HG03095 (cell line): ENCODE results near the gene EBP.

ENCODE experiments used
- ATAC-seq: cut with Tn5 transposase; IDR thresholded peaks from one replicate; pipeline ENCODE4 v1.9.1; 2021; ENCODE audit warnings: moderate library complexity; ENCODE audit not compliant: unreplicated experiment

Gene EBP

DNA sequence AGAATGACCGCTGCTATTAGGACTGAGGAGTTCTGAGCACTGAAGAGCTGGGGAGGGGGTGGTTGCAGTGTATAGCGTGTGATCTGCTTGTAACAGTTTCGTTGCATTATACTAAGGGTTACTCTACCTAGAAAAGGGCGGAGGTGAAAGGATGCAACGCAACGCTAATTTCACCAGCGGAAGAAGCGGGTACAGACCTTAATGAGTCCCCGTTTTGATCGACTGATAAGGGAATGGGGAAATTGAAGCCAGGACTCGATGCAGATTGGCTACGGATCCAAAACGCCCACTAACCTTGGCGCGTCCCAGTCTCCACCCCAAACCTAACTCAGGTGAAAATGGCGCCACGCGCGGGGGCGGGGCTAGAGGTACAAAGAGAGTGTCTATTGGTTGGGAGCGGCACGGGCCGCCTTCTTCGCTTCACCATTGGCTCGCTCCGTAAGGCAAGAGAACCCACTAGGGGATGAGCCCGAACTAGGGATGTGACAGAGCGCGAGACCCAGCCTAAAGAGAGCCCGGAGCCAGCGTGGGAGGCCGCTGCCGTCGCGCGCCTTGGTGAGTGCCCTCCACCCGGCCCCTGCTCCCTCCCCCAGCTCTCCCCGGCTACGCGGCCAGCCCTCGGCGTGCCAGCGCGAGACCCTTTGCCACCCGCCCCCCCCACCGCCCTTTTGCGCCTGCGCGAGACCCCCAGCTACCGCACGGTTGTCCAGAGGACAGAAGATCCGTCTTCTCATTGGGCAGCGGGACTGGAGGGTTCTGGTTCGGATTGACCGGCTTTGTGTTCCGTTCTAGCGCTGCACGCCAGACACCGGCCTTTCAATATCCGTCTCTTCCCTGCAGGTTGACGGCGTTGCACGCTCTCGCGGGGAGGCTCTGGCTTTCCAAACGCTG, at the start of gene EBP:
Gene EBP, plus strand, starts transcription at position 456 of the 891 bp plus-strand sequence. CDS start 1,964 bp downstream, outside the sequence.
- ATAC-seq: peak; percentile 88

DNA sequence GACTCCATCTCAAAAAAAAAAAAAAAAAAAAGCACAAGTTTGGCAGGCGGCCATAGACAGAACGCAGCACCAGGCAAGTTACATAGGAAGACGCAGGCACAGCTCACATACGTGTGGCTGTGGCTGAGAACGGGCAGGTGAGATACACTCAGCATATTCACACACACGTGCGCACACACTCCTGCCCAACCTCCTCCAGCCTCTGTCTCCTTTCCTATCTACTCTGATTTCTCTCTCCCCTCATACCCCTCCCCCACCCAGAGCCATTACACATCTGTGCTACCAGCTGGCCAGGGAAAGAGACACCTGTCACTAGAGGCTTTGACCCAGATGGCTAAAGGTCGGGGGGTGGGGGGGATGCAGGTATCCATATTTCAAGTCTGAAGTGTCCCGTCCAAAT, 49.4 kb upstream of the EBP start:
- no peak for ATAC-seq

DNA sequence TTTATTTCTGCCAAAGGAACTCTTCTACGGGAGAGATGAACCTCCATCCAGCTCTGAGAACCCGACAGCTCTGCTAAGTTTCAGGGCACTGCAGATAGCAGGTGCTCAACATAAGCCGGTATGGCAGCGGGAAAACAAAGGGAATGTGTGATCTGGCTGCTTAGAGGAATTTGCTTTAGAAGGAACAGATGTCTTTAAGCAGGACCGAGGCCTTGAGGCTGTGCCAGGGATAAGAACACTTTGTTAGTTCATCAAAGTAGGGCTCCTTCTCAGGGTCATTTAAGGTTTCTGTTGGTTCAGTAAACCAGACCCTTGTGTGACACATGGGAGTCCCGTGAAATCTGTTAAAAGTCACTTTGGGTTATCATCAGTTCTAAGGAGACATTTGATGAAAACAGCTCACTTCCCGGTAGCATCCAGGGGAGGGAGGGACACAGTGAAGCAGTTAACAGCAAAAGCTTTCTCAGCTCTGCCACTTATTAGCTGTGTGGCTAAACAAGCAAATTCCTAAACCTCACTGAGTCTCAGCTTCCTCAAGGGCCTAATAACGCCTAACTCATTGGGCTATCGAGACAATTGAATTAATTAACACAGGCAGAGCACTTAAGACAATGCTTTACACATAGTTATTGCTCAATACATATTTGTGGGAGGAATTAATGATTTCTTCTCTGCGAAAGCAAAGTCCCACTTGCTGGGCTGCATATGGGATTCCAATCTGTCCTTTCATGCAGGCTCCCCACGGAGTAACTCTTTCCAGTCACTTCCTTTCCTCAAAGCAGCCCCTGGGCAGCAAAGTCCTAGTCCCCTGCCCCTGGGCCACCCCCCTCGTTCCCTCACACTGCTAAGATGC, 48.5 kb upstream of the EBP start:
- no peak for ATAC-seq

DNA sequence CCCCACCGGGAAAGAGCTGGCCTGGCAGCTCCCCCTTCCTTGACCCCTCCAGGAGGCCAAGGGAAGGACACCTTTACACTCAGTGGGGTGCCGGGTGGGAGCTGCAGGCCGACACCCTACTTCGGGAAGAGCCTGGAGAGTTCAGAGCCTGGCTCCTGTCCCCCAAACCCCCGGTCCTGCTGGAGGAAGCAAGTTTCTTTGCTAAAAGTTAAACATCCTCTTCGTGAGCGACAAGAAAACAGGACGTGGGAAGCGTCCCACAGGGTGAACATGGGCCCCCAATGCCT, 48.0 kb upstream of the EBP start:
- no peak for ATAC-seq

DNA sequence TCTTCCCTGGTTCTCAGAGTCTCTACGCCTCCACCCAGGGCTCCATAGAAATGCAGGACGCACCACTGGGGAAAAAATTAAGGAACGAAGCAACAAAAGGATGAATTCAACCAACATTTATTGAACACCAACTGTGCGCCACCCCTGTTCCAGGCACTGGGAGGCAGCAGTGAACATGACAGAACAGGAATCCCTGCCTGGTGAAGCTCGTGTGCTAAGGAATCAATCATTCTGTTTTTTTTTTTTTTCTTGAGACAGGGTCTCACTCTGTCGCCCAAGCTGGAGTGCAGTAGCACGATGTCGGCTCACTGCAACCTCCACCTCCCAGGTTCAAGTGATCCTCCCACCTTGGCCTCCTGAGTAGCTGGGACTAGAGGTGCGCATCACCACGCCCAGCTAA, 47.5 kb upstream of the EBP start:
- no peak for ATAC-seq

DNA sequence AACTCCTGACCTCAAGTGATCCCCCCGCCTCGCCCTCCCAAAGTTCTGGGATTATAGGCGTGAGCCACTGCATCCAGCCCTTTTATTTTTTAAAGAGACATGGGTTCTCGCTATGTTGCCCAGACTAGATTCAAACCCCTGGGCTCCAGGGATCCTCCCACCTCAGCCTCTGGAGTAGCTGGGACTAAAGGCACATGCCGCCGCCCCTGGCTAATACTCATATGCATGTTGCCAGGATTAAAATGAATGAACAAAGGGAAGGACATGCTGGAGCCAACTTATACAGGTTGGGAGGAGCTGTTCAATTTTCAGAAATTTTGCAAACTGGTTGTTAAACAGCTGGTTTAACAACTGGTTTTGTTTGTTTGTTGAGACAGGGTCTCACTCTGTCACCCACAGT, 47.0 kb upstream of the EBP start:
- no peak for ATAC-seq

DNA sequence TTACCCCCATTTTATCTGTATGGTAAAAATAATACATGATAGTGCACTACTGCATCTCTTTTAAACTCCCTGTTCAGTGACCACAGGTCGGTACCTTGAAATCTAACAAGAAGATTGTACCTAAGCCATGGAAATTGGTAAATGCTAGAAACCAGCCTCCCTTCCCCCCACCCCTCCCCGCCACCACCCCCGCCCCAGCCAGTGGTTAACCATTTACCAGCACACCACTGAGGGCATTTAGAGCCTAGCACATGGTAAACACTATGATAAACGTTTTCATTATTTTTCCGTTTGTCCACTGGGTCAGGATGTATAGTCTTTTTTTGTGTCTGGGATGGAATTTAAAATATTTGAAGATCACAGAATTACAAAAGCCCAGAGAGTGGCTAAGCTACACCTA, 46.3 kb upstream of the EBP start:
- no peak for ATAC-seq

DNA sequence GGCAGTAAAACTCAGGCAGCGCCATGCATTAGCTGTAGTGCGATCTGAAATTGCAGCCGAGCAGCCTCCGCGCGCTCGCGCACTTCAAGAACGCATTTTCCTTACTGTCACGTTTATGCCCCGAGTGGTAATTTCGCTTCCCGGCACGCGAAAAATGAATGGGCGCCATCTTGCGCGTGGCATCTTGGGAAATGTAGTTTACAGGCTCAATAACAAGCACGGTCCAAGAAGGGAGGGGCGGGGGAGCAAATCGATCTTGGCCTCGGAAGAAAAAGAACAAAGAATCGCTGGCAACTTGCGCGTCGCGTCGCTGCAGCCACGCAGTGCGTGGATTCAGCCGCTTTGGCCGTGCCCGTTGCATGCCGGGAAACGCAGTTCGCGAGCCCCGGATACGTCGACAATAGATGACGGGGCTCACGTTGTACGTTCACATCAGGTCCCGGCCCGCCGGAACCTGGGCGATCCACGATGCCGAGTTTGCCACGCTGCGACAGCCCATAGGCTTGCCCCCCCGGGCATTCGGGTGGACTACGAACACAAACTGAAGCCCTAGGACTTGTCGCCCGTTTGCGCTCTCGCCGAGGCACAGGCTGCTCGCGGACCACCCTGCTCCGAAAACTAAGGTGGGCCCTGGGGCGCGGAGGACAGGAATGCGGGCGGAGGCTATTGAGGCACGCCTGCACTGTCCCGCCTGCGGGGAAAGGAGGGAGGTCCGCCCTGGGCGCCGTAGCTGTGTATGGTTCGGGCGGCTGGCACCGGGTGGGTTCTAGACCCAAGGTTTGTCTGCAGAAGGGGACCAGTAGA, 45.6 kb upstream of the EBP start, which contains the start of gene FTSJ1:
Gene FTSJ1, plus strand, starts transcription at position 426 of the 804 bp plus-strand sequence. CDS start 1,849 bp downstream, outside the sequence.
- ATAC-seq: peak; percentile 79

DNA sequence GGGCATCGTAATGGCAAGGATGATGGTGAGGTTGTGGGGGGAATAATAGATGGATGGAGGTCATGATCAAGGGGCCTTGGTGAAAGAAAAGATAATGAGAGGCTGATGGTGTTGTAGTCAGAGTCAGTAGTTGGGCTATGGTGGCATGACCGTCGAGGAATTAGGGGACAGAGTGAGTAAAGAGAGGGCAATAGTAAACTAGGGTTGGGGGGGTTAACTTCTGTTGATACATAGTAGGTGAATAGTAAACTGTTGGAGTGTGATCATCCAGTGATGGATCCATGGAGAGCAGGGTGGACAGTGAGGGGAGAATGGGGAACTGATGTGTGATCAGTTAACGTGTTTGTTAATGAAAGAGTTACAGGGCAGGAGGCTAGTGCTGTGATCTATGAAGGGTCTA, 44.7 kb upstream of the EBP start:
- no peak for ATAC-seq

DNA sequence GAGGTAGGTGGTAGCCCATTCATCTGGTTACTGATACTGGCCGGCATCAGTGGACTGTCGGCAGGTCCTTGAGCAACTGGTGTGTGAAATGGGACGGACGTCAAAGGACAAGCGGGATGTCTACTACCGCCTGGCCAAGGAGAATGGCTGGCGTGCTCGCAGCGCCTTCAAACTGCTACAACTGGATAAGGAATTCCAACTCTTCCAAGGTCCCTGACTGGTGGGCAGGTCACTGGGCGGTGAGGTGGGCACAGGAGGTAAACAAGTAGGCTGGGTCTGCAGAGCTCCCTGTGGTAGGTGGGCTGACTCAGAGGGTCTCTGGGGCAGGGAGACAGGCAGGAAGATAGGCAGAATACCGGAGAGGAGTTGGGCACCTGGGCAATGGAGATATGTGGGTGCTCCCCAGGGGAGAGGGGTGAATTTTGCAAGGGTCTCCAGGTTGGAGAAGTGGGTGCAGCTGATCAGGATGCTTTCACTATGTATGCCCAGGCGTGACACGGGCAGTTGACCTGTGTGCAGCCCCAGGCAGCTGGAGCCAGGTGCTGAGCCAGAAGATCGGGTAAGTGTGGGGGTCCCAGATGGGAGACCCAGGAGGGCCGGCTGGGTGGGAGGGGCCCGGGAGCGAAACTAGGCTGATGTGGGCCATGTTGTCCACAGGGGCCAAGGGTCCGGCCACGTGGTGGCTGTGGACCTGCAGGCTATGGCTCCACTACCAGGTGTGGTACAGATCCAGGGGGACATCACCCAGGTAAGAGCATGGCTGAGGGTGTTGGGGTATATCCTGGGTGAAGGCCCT, 43.5 kb upstream of the EBP start:
- ATAC-seq: no peak

DNA sequence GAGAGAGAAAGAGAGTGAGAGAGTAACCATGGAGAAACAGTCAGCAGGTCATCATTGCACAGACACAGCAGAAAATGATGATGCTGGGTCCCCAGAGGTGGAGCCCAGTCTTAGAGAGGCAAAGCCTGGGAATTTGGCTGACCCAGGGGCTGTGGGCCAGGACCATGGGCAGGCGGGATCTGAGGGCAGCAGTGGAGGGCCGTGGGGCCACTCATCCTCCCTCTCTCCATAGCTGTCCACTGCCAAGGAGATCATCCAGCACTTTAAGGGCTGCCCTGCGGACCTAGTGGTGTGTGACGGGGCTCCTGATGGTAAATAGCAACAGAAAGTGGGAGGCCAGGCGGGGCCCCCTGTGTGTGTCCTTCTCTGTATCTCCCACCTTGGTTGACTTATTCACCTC, 42.8 kb upstream of the EBP start:
- no peak for ATAC-seq

DNA sequence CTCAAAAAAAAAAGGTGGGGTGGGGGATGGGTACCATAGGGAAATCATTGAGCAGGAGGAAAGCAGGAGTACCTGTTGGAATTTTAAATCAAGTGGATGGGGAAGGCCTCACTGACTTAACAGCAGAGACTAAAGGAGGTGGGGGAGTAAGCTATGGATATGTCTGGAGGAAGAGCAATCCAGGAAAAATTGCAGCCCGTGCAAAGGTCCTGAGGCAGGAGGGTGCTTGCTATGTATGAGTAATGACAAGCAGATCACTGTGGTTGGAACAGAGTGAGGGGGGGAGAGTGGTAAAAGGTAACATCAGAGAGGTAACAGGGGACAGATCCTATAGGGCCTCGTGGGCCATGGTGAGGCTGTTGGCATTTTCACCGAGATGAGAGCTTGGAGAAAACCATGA, 41.5 kb upstream of the EBP start:
- ATAC-seq: no peak

DNA sequence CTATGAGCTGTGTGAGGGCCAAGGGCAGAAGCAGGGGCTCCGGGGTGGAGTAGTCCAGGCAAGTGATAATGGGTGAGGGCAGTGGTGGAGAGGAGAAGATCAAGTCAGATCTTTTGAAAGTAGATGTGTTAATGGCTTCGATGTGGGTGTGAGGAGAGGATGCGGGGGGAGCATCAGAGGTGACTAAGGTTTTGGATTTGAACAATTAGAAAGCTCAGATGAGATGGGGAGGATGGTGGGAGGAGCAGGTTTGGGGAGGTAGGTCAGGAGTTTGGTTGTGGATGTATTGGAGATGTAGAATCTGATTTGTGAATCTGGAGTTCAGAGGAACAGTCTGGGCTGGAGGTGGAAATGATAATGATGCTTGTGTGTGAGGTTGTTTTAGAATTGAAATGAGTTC, 41.0 kb upstream of the EBP start:
- no peak for ATAC-seq

DNA sequence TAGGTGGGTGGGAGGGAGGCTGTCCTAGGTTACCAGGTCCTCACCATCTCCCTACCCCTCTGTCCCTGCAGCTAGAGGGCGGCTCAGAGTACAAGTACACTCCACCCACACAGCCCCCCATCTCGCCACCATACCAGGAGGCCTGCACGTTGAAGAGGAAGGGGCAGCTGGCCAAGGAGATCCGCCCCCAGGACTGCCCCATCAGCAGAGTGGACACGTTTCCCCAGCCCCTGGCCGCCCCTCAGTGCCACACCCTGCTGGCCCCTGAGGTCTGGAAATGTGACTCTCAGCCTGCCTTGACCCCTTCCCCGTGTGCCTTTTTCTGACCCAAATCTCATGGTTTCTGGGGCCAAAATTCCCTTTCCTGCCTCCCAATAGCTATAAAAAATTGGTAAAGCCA, 39.1 kb upstream of the EBP start:
- no peak for ATAC-seq

DNA sequence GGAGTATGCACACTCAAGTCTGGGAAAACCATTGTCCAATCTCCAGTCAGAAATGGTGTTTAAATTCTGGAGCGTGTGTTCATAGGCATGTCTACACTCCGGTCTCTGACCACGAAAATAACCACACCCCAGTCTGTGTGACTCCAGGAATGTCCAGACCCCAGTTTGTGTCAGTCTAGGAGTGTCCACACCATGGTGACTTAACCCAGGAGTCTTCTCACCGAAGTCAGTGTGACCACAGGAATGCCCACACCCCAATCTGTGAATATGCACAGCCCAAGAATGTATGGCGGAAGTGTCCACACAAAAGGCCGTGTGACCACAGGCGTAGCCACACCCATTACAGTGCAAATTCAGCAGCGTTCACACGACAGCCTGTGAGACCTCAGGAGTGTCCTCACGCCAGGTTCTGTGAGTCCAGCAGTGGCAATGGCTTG, 34.2 kb upstream of the EBP start:
- no peak for ATAC-seq

DNA sequence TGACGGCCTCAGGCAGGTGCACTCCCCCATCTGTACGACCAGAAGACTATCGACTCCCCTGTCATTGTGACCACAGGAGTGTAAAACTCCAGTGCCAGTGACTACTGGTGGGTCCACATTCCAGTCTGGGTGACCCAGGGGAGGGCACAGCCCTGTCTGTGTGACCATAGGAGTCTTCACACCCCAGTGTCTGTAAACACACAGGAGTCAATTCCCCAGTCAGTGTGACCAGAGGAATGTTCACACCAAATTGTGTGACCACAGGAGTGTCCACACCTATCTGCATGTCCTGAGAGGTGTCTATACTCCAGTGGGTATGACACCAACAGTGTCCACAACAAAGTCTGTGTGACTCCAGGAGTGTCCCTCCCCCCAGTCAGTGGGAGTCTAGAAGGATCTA, 33.6 kb upstream of the EBP start:
- no peak for ATAC-seq

DNA sequence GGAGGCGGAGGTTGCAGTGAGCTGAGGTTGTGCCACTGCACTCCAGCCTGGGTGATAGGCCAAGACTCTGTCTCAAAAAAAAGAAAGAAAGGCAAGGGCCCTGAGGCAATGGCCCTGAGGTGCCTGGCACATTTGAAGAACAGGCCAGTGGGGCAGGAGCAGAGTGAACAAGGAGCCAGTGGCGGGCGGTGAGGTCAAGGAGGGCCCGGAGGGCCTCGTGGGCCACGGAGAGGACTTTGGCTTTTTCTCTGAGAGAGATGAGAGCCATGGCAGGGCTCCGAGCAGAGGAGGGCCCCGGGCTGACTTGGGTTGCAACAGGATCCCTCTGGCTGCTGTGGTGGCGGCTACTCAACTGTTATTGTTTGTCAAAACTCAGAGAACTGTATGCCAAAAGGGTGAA, 32.3 kb upstream of the EBP start:
- no peak for ATAC-seq

DNA sequence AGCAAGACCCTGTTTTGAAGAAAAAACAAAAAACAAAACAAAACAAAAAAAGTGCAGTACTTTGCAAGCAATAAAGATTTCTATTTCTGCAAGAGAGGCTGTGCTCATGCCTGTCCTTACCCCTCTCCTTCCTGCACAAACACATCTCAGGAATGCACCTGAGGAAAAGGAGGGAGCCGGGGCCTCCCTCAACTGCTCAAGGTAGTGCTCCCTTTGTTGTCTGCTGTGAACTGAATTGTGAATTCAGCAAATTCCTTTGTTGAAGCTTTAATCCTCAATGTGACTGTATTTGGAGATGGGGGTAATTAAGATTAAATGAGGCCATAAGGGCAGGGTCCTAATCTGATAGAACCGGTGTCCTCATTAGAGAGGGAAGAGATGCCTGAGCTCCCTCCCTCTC, 31.7 kb upstream of the EBP start:
- ATAC-seq: no peak

DNA sequence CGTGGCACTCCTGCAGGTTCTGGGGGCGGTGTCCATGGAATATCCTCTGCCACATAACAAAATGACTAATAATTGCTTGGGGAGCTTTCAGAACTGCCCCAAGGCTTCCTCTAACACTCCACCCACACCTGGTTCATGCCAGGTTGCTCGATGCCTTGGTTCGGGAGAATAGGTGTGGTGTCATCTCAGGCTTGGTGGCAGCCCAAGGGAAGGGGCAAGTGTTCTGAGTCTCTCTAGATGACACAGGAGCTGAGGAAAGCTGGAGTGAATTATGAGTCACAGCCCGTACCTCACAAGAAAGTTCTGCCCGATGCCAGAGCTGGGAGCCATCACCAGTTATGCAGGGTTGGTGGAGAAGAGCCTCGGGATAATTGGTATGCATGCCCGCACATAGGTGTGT, 30.9 kb upstream of the EBP start:
- no peak for ATAC-seq

DNA sequence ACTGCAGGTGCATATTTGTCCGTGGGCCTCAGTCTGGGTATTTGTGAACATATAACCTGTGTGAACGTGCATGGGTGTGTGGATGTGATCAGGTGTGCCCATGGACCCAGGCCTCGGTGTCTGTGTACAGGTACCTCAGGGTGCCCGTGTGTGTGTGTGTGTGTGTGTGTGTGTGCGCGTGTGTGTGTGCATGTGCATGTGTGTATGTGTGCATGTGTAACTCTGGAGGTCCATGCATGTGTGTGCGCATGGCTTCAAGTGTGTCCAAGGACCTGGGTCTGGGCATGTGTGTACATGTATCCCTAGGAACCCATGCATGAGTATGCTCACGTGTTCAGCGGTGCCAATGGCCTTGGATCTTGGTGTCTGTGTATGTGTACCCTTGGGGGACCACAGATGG, 29.8 kb upstream of the EBP start:
- ATAC-seq: no peak
